Islet of Langerhans (tissue), 1 donor: ENCODE measurements around the gene SF3B3.
"Not testable (repeated sequence)": the region's sequence is repeated elsewhere in the genome, so short reads cannot be mapped to it uniquely, and the experiment has no call there.

Source experiments
- FAIRE-seq: peaks from one replicate; lab custom pipeline; 2011; peaks lifted over from hg19 to GRCh38; lab: Jason Lieb, UNC

Gene SF3B3

DNA sequence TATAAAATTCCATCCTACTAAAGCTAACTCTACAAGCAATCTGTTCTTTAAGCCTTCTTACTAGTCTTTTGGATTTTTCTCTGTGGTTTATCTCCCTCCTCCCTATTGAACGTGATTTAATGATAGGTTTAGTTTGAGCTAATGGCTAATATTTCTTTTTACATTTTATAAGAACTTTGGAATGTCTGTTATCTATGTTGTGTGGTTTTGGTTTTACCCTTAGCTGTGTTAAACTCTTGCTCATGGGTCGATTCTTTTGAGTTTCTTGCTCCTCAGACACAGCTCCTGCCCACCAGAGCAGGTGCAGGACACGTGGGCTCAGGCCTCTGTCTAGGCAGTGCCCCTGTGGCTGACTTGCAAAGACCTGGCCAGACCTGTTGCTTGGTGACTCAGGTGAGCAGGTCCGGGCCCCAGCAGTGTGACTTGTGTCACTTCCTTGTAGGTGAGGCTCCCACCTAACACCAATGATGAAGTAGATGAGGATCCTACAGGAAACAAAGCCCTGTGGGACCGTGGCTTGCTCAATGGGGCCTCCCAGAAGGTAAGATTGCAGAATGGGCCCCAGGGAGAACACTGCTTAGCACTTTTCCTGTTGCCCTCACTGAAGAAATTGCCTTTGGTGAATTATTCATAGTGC, 45.1 kb downstream of the SF3B3 start:
- no peak for FAIRE-seq

DNA sequence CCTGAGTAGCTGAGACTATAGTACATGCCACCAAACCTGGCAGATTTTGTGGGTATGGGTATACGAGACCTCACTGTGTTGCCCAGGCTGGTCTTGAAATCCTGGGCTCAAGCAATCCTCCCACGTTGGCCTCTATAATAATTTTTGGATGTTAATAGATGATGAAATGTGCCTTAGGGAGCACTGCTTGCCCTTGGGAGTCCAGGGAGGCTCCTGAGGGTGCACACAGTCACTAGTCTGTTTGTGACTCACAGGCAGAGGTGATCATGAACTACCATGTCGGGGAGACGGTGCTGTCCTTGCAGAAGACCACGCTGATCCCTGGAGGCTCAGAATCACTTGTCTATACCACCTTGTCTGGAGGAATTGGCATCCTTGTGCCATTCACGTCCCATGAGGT, 46.1 kb downstream of the SF3B3 start:
- FAIRE-seq = no peak

GRCh38 chr16:70570967-70571570, 47.5 kb downstream of the SF3B3 start:
- no peak for FAIRE-seq

DNA sequence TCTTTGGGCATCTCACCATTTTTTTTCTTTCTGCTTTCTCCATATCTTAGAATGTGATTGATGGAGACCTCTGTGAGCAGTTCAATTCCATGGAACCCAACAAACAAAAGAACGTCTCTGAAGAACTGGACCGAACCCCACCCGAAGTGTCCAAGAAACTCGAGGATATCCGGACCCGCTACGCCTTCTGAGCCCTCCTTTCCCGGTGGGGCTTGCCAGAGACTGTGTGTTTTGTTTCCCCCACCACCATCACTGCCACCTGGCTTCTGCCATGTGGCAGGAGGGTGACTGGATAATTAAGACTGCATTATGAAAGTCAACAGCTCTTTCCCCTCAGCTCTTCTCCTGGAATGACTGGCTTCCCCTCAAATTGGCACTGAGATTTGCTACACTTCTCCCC, 48.0 kb downstream of the SF3B3 start:
- no peak for FAIRE-seq

- no peak for FAIRE-seq
These were observed 48.7 kb downstream of the SF3B3 start for GRCh38 chr16:70572050-70572925.

DNA sequence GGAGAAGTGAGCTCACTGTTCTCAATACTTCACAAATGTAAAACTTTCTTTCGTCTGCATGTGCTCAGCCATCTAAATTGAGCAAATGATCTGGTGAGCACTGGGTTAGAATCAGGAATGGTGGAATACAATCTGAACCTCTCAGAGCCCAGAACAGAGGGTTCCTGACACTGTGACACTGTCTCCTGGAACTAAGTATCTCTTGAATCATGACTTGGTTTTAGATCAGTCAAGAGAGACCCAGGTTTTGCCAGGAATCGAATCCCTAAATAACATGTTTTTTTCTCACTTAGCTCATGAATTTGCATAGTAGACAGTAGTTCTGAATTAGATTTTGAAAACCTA, 49.3 kb downstream of the SF3B3 start:
- no peak for FAIRE-seq

DNA sequence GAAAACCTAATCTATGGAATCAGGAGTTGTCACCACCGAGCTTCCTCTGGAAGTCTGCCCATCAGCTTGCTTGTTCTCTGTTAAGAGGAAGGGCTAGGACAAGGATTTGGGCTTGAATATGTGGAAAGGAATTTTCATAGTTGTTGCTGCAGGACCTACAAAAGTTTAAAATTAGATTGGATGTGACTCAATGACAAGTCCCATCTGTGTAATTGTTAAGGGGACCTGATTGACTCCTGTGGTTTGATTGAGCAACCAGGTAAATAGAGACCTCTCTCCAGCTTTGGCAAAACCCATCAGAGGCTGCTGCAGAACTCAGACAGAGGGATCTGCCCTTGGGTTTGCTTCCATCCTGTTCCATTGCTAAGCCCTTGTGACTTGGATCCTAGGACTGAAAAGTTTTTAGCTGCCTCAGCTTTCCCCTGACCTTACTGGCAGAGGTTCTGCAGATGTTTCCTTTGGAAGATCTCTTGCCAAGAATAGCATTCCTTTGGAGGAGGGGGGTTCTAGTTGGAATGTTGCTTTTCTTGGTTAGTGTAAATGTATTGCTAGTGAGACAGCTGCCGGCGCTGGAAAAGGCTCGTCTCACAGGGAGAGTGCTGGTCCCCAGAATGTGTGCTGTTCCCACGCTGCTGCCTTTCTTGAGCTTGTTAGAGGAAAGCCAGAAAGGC, 50.0 kb downstream of the SF3B3 start:
- FAIRE-seq = no peak

GRCh38 chr16:70574595-70575271, 51.1 kb downstream of the SF3B3 start:
- FAIRE-seq = no peak

DNA sequence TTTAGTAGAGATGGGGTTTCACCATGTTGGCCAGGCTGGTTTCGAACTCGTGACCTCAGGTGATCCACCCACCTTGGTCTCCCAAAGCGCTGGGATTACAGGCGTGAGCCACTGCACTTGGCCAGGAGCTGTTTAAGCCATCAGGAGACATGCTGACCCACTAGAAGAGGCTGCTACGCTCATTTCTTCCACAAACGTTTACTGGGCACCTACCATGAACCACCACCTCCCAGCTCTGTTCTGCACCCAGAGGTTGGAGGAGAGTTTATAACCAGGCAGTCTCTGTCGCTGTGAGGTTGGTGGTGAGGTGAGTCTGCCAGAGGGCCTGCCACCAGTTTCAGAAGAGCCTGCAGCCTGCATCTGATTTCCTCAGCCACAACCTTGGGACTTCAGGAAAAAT, 51.8 kb downstream of the SF3B3 start:
- no peak for FAIRE-seq

- FAIRE-seq = no peak
These were observed 53.0 kb downstream of the SF3B3 start for GRCh38 chr16:70576431-70577255.

DNA sequence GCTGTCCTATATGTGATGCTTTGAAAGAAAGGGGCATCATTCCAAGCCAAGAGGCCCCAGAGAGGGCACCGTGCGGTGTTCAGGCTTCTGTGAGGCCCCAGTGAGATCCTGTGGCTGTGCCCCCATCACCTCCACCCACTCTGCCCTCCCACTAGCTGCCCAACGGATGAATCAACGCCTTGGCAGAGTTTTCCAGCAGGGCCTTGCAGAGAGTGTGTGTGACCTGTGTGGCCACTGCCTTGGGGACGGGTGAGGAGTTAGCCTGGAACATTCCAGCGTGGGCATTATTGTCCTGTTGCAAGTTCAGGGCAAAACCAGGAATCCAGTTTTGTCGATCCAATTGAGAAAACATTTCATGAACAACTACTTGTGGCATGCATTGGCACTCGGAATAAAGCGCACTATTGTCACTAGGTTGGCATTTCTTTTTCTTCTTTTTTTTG, 53.7 kb downstream of the SF3B3 start:
- FAIRE-seq = no peak

GRCh38 chr16:70578035-70578434, 54.4 kb downstream of the SF3B3 start:
- no peak for FAIRE-seq

GRCh38 chr16:70579248-70579647, 55.6 kb downstream of the SF3B3 start:
- no peak for FAIRE-seq

DNA sequence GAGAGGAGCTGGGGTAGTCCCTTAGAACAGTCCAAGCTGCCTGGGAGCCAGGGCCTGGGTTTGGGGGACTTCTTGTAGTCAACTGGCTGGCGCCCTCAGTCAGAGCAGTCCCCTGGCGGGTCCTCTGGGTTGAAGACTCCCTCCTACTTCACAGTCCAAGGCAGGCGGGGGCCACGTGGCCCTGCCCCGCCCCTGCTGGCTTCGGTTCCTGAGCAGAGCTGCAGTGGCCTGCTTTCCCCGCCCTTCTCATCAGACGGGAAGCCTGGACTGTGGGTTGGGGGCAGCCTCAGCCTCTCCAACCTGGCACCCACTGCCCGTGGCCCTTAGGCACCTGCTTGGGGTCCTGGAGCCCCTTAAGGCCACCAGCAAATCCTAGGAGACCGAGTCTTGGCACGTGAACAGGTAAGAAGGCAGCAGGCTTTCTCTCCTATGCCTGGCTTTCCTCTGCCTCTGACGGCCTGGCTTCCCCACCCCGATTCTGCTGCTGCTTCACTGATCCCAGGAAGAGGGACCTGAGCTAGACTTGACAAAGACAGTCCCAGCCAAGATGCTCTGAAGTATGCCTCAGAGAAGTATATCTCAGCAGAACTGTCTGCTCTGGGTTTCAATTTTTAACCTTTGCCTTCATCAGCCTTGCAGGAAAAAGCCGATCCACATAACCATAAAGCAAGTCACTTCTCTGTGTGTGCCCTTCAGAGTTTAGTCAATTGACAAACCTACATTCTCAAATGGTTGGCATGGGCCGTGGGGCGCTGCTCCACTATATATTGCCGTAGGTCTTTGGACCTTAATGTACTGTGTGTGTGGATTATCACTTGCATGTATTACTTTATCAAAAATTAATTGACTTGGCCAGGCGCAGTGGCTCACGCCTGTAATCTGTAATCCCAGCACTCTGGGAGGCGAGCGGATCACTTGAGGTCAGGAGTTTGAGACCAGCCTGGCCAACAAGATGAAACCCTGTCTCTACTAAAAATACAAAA, 56.3 kb downstream of the SF3B3 start:
- FAIRE-seq = no peak

GRCh38 chr16:70582280-70582978, 58.8 kb downstream of the SF3B3 start:
- no peak for FAIRE-seq

DNA sequence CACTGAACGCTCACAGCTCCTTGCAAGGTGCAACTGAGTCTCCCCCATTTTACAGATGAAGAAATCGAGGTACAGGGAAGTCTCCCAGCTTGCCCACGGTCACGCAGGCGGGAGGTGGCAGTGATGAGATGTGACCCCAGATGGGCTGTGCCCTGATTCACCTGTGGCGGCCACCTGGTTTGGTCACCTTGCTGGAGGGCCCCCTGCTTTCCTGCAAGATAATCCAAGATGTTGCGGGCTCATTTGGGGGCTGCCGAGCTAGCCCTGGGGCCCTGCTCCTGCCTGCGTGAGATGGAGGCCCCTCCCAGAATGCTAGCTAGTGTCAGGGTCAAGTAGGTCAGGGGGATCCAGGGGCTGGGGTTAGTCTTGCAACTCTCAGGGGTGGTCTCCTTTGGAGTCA, 63.1 kb downstream of the SF3B3 start:
- no peak for FAIRE-seq

DNA sequence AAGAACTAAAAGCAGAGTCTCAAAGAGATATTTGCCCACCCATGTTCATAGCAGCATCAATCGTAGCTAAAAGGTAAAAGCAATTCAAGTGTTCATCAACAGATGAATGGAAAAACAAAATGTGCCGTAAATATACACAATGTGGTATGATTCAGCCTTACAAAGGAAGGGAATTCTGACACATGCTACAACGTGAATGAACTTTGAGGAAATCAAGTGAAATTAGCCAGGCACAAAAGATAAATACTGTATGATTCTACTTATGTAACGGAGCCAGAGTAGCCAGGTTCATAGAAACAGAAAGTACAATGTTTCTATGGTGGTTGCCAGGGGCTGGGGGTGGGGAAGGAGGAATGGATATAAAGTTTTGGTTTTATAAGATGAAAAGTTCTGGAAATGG, 64.9 kb downstream of the SF3B3 start:
- FAIRE-seq = no peak

- FAIRE-seq = not testable (repeated sequence)
These were observed 65.8 kb downstream of the SF3B3 start for GRCh38 chr16:70589416-70589815.

GRCh38 chr16:70589998-70590471, 66.4 kb downstream of the SF3B3 start:
- FAIRE-seq = no peak
